ENCODE data around the gene B3GALT6.
"Not testable (repeated sequence)": the region's sequence is repeated elsewhere in the genome, so short reads cannot be mapped to it uniquely, and the experiment has no call there.

Gene B3GALT6

GRCh38 chr1:1246577-1247340 lies 14.7 kb downstream of the B3GALT6 start, which contains the start of gene C1QTNF12:
TSS of gene C1QTNF12 (minus strand) at chr1:1246722. CDS start at chr1:1246690, 32 bp downstream.
- no peak for DNase-seq

- DNase-seq: no peak
Measured at GRCh38 chr1:1247341-1247913, 15.4 kb downstream of the B3GALT6 start.

DNA sequence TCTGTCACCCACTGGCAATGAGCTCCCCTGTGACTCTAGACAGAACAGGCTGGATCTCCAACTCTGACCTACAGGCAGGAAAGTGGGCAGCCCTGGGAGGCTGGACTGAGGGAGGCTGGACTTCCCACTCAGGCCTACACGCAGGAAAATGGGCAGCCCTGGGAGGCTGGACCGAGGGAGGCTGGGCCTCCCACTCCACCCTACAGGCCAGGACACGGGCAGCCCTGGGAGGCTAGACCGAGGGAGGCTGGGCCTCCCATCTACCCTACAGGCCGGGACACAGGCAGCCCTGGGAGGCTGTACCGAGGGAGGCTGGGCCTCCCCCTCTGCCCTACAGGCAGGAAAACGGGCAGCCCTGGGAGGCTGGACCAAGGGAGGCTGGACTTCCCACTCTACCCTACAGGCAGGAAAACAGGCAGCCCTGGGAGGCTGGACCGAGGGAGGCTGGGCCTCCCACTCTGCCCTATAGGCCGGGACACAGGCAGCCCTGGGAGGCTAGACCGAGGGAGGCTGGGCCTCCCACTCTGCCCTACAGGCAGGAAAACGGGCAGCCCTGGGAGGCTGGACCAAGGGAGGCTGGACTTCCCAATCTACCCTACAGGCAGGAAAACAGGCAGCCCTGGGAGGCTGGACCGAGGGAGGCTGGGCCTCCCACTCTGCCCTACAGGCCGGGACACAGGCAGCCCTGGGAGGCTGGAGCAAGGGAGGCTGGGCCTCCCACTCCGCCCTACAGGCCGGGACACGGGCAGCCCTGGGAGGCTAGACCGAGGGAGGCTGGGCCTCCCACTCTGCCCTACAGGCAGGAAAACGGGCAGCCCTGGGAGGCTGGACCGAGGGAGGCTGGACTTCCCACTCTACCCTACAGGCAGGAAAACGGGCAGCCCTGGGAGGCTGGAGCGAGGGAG lies 16.2 kb downstream of the B3GALT6 start:
- DNase-seq: not testable (repeated sequence)

- DNase-seq: no peak
Measured at GRCh38 chr1:1250786-1251284, 18.8 kb downstream of the B3GALT6 start.

DNA sequence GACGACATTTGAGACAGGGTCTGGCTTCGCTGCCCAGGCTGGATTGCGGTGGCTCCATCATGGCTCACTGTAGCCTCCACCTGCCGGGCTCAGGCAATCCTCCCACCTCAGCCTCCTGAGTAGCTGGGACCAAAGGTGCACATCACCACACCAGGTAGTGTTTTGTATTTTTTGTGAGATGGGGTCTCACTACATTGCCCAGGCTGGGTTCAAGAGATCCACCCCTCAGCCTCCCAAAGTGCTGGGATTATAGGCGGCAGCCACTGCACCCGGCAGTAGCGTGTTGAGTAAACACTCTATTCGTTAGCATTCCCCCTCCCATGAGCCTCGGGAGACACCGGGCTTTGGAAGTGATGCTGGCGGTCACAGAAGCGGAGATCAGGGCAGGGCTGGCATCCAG lies 21.3 kb downstream of the B3GALT6 start:
- no peak for DNase-seq

- DNase-seq: no peak
Measured at GRCh38 chr1:1253972-1254666, 22.1 kb downstream of the B3GALT6 start.

- no peak for DNase-seq
Measured at GRCh38 chr1:1254667-1254998, 22.6 kb downstream of the B3GALT6 start.

- no peak for DNase-seq
Measured at GRCh38 chr1:1255078-1255477, 23.0 kb downstream of the B3GALT6 start.

DNA sequence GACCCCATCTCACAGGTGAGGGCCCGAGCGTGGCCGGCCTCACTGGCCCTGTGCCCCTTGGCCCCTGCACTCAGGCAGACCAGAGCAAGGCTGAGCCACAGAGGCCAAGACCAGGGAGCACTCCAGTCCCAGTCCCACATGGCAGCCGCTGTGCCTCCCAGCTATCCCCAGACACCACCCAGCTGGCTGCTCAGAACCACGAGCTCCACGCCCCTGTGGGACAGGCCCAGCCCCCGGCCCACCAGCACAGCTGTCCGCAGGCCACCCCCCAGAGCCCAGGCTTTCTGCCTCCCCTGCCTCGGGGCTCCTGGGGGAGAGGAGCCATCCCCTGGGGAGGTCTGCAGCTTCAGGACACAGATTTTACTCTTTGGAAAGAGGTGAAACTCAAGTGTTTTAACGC lies 23.6 kb downstream of the B3GALT6 start:
- no peak for DNase-seq

DNA sequence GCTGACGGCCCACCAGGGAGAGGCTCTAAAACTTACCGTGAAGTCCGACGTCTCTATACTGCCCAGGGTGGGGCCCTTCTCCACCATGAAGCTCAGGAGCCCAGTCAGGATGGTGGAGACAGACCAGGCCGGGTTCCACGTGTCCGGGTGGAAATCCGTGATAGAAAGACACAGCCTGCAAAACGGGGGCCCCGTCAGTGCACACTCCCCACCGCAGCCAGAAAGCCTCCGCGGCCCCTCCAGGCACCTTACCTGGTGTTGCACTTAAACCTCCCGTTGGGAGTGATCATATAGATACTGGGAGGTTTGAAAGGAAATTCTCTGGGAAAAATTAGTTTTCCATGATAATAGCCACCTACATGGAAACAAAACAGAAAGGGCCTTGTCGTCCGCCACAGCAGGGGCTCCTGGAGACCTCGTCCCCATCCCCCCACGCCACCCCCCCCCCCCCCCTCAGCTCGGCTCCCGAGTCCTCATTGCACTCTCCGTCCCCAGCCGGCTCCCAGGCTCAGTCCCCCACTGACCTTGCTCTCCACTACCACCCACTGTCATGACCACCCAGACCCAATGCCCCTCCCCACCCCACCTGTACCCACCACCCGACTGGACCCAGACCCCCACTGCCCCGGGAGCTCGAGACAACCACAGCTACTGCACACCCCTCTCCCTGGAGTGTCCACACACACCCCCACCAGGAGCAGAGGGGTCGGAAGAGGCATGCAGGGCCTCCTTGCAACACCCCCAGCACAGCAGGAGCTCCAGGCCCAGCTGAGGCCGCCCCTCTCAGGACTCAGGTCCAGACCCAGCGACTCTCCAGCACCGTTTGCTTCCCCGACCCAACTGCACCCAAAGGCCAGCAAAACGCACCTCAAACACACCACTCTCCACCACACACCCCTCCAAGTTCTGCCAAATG lies 25.2 kb downstream of the B3GALT6 start:
- DNase-seq: no peak

DNA sequence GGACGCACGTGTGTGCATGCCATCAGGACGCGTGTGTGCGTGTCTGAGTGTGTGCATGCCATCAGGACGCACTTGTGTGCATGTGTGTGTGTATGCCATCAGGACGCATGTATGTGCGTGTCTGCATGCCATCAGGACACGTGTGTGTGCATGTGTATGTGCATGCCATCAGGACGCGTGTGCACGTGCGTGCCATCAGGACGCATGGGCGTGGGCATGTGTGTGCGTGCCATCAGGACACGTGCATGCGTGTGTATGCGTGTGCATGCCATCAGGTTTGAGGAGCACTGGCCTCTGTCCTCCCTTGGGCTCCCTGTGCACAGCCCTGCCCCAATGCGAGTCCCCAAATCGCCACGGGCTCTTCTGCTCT lies 27.1 kb downstream of the B3GALT6 start:
- DNase-seq: no peak

DNA sequence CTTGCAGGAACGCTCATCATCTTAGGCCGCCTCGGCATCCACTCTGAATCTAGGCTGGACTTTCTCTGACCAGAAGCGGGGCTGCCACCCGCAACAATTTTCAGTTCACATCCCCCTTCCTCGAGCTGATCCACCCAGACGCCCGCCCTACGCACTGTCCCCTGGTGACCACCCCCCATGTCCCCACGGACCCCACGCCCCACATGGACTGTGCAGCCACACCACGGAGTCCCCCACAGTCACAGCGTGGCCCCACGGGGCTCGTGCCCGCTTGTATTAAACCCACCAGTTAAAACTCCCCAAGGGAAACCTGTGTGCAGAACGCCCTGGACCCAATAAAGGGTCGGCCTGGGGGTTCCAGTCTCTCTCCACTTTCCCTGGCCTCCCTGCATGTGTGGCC lies 27.5 kb downstream of the B3GALT6 start:
- DNase-seq: no peak

DNA sequence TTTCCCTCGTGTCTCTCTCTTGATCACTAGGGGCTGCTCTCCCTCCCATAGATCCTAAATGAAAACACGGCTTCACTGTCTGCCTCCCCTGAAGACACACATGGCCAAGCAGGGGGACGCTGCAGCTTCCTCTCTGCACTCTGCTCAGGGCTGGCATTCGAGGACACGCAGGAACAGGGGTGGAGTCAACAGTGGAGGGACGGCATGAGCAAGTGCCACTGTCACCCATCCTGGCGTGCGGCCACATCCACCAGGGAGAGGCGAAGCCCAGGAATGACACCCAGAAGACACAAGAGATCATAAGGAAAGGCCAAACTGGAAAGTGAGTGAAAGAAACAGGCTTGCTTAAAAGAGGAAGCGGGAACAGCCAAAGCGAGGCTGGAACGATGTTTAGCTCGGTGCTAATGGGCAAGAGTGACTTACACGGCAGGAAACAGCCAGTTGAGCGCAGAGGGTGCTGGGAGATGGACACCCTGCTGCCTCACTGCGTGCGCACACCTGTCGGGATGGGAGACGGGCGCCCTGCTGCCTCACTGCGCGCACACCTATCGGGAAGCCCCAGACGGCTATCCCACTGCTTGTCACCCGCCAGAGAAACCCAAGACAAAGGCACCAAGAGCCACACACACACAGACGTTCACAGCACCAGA lies 28.0 kb downstream of the B3GALT6 start:
- DNase-seq: no peak

- DNase-seq: no peak
Measured at GRCh38 chr1:1260843-1261560, 29.0 kb downstream of the B3GALT6 start.

- DNase-seq: no peak
Measured at GRCh38 chr1:1262071-1262470, 30.0 kb downstream of the B3GALT6 start.

GRCh38 chr1:1262758-1263157 lies 30.7 kb downstream of the B3GALT6 start:
- DNase-seq: no peak

DNA sequence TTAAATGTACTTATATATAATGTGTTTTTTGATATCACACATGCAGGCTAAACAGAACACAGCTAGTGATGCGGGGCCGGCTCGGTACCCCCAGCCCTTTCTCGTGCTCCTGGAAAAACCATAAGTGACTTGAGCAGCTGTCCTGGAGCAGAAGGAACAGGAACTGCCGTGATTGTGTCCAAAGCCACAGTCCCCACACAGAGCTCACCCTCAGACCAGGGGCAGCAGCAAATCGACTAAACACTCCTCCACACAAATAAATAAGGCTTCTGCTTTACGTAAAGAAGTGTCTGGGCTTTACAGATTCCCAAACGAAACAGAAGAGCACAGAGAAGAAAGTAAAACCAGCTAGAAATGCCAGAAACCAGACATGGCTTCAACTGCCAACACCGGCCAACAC lies 32.0 kb downstream of the B3GALT6 start:
- no peak for DNase-seq

DNA sequence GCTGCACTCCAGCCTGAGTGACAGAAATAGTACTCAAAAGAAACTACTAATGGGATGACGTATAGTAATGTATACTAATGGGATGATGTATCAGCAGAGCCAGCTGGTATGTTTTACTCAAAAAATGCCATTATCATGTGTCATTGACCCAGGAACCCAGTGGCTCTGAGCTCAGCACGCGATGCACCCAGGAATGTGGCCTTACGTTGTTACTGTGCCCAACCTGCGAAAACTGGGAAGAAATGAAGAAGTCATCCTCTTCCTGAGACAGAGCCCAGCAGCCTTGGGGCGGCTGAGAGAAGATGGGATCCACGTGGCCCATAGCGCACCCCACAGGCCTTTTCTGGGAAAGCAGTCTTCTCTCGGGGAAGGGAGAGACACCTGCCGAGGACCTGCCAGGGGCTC lies 32.8 kb downstream of the B3GALT6 start:
- peak; percentile 91 for DNase-seq

GRCh38 chr1:1267488-1268283 lies 35.6 kb downstream of the B3GALT6 start:
- no peak for DNase-seq

GRCh38 chr1:1268284-1268682 lies 36.2 kb downstream of the B3GALT6 start:
- DNase-seq: no peak
